IPS-20b (cell line): ENCODE measurements around the gene SMPD1.
"Not testable (repeated sequence)": the region's sequence is repeated elsewhere in the genome, so short reads cannot be mapped to it uniquely, and the experiment has no call there.

Source experiments
- H3K27ac ChIP-seq: one replicate; pipeline ENCODE4 v1.5.1; 2013; ENCODE audit warnings: low read length
- H3K27me3 ChIP-seq: 2 replicates; pipeline ENCODE4 v1.6.1; 2013; ENCODE audit warnings: mild to moderate bottlenecking, low read length, inconsistent platforms; ENCODE audit not compliant: insufficient read depth
- H3K36me3 ChIP-seq: 2 replicates; pipeline ENCODE4 v1.6.1; 2013; ENCODE audit warnings: low read depth, mild to moderate bottlenecking, inconsistent platforms, low read length, moderate library complexity; ENCODE audit not compliant: insufficient read depth
- H3K4me1 ChIP-seq: 2 replicates; pipeline ENCODE4 v1.6.1; 2013; ENCODE audit warnings: mild to moderate bottlenecking, control low read depth, inconsistent platforms, low read length, moderate library complexity; ENCODE audit not compliant: insufficient read depth
- H3K4me3 ChIP-seq: 2 replicates; pipeline ENCODE4 v1.5.1; 2013; ENCODE audit warnings: mild to moderate bottlenecking, low read length, inconsistent platforms
- H3K9ac ChIP-seq: 2 replicates; pipeline ENCODE4 v1.6.1; 2013; ENCODE audit warnings: low read depth, mild to moderate bottlenecking, inconsistent platforms, low read length, moderate library complexity
- H3K9me3 ChIP-seq: 2 replicates; pipeline ENCODE4 v1.6.1; 2013; ENCODE audit warnings: mild to moderate bottlenecking, low read depth, low read length, inconsistent platforms; ENCODE audit not compliant: insufficient read depth

Gene SMPD1

DNA sequence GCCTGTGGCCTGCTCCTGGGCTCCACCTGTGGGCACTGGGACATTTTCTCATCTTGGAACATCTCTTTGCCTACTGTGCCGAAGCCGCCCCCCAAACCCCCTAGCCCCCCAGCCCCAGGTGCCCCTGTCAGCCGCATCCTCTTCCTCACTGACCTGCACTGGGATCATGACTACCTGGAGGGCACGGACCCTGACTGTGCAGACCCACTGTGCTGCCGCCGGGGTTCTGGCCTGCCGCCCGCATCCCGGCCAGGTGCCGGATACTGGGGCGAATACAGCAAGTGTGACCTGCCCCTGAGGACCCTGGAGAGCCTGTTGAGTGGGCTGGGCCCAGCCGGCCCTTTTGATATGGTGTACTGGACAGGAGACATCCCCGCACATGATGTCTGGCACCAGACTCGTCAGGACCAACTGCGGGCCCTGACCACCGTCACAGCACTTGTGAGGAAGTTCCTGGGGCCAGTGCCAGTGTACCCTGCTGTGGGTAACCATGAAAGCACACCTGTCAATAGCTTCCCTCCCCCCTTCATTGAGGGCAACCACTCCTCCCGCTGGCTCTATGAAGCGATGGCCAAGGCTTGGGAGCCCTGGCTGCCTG is 1.4 kb downstream of the SMPD1 start:
- H3K27me3 ChIP-seq = peaks cover 7% of the 10 kb centered on the region
- no peak overlapping the region for H3K9ac ChIP-seq
- H3K27ac ChIP-seq = no peak overlapping the region
- no peak overlapping the region for H3K4me3 ChIP-seq
- no peaks in the 10 kb centered on the region; the same call in 1 of the 2 replicates for H3K4me1 ChIP-seq
- H3K9me3 ChIP-seq = no peaks in the 10 kb centered on the region
- no peaks in the 10 kb centered on the region for H3K36me3 ChIP-seq

DNA sequence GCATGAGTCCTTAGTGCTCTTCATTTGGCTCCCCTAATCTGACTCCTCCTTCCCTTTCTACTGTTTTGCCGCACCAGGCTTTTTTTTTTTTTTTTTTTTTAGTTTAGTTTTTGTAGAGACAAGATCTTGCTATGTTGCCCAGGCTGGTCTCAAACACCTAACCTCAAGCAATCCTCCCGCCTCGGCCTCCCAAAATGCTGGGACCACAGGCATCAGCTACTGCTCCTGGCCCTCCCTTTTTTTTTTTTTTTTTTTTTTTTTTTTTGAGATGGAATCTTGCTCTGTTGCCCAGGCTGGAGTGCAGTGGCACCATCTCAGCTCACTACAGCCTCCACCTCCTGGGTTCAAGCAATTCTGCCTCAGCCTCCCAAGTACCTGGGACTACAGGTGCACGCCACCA is 2.0 kb downstream of the SMPD1 start:
- not testable (repeated sequence) for H3K9me3 ChIP-seq, H3K36me3 ChIP-seq, H3K27me3 ChIP-seq

DNA sequence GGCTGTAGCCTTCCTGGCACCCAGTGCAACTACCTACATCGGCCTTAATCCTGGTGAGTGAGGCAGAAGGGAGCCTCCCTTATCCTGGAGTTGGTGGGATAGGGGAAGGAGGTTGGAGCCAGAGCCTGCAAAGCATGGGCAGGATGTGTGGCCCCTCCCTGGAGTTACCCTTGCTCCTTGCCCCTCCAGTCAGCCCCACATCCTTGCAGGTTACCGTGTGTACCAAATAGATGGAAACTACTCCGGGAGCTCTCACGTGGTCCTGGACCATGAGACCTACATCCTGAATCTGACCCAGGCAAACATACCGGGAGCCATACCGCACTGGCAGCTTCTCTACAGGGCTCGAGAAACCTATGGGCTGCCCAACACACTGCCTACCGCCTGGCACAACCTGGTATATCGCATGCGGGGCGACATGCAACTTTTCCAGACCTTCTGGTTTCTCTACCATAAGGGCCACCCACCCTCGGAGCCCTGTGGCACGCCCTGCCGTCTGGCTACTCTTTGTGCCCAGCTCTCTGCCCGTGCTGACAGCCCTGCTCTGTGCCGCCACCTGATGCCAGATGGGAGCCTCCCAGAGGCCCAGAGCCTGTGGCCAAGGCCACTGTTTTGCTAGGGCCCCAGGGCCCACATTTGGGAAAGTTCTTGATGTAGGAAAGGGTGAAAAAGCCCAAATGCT is 3.9 kb downstream of the SMPD1 start:
- H3K9ac ChIP-seq = no peak overlapping the region
- H3K4me3 ChIP-seq = no peak overlapping the region
- H3K36me3 ChIP-seq = no peaks in the 10 kb centered on the region
- H3K4me1 ChIP-seq = no peaks in the 10 kb centered on the region; the same call in 1 of the 2 replicates
- peaks cover 7% of the 10 kb centered on the region for H3K27me3 ChIP-seq
- H3K9me3 ChIP-seq = no peaks in the 10 kb centered on the region
- no peak overlapping the region for H3K27ac ChIP-seq

More for the DNA sequence above, 2.0 kb downstream of the SMPD1 start:
- H3K9ac ChIP-seq, H3K27ac ChIP-seq, H3K4me3 ChIP-seq, H3K4me1 ChIP-seq: not testable (repeated sequence)

DNA sequence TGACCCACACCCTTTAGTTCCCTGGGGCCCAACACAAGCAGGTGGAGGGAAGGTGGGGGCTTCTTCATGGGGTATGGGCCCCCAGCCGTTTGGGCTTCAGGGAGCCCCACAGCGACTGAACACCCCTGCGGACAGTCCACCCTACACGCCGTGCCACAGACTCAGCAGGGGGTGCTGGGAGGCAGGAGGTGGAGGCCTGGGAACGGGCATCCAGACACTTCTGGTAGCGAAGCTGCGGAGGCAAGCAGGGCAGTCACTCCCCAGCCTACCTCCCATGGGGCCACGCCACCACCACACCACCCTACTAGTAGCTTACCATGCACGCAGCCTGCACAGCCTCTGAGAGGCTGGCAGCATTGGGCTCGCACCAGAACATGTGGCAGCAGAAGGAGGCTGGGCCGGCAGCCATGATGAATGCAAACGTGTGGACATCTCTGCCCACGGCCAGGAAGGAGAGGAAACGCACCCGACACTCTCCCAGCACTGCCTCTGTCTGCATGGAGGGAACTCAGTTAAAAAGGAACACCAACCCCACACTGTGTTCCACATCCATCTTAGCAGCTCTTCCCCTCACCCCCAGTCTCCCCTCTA is 5.3 kb downstream of the SMPD1 start:
- Histone ChIP-seq H3K27ac (no peak overlapping the region), H3K4me1 (no peaks in the 10 kb centered on the region), H3K36me3 (no peaks in the 10 kb centered on the region), H3K4me3 (no peak overlapping the region), H3K27me3 (peaks cover 7% of the 10 kb centered on the region), H3K9ac (no peak overlapping the region), H3K9me3 (no peaks in the 10 kb centered on the region)

DNA sequence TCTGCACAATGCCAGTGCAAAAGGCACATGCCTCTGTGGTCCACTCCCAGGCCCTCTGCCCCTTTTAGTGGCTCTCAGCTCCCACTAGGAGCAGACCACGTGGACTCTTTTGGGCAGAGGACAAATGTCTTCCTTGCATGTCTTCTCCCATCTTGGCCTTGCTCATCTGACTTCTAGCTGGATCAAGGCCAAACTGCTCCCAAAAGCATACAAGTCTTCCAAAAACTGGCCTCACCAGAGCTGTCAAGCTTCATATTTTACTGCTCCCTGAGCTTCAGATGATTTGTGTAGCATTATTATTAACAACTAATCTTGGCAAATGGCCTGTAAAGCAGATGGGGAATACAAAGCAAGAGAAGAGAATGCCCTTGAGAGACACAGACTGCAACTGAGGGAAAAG is 6.9 kb downstream of the SMPD1 start:
- Histone ChIP-seq H3K4me3 (no peak overlapping the region), H3K4me1 (no peaks in the 10 kb centered on the region), H3K9me3 (no peaks in the 10 kb centered on the region), H3K9ac (no peak overlapping the region), H3K36me3 (0 out of 2 replicates have a peak, but pooled peaks cover 5% of the 10 kb centered on the region), H3K27ac (no peak overlapping the region), H3K27me3 (no peaks in the 10 kb centered on the region)

DNA sequence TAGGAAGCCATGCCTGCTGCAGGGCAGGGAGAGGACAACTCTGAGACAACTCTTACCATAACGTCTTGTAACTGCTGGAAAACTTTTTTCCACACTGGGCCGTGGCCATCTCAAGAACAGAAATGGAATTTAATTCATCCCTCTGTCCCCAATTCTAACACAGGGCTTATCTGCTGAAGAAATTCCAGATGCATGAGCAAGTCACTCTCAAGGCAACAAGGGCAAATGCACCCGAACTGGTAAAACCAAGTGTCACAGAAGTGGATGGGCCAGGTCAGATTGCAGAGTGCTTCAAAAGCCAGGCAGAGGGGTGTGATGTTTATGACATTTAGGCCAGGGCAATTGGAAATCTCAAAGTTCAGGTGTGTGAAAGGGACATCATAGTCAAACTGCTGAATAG is 7.4 kb downstream of the SMPD1 start:
- Histone ChIP-seq H3K27me3 (no peaks in the 10 kb centered on the region), H3K9ac (no peak overlapping the region), H3K36me3 (0 out of 2 replicates have a peak, but pooled peaks cover 5% of the 10 kb centered on the region), H3K4me1 (no peaks in the 10 kb centered on the region), H3K9me3 (no peaks in the 10 kb centered on the region), H3K4me3 (no peak overlapping the region), H3K27ac (no peak overlapping the region)

DNA sequence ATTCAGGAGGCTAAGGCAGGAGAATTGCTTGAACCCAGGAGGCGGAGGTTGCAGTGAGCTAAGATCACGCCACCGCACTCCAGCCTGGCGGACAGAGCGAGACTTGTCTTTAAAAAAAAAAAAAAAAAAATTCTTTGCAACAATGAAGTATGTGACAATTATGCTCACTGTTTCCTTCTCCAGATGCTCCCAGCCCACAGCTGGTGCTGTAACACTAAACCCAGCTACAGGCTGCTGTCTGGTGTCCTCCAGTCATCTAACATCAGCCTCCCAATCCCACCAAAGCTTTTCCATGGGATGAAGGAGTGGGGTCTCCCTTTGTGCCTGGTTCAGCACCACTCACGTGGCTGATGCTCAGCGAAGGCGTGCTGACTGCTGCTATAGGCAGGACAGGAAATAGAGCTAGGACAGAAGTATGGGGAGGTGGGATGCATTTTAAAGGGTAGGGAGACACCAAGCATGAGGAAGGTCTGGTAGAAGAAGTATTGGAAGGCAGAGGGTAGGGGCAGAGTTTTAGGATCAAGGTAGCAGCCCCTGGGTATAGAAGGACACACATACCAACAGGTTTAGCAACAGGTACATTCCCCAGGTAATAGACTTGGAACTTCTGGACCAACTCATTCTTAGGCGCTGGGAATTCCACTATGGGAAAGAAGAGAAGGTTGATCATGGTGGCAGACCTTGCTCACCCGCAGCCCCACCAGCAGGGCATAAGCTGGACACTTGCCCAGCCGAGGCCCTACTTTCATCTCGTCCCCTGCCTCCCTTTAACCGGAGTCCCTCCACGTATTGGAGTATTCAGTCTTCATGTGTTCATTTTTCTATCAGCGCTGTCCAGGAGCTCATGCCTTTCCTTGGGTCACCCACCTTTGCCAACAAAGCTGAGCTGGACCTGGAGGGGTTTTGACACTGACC is 10.4 kb downstream of the SMPD1 start:
- Histone ChIP-seq H3K9ac (no peak overlapping the region), H3K9me3 (no peaks in the 10 kb centered on the region), H3K4me3 (no peak overlapping the region), H3K36me3 (0 out of 2 replicates have a peak, but pooled peaks cover 5% of the 10 kb centered on the region), H3K4me1 (peaks cover 8% of the 10 kb centered on the region; the same call in 1 of the 2 replicates), H3K27ac (no peak overlapping the region), H3K27me3 (no peaks in the 10 kb centered on the region)

DNA sequence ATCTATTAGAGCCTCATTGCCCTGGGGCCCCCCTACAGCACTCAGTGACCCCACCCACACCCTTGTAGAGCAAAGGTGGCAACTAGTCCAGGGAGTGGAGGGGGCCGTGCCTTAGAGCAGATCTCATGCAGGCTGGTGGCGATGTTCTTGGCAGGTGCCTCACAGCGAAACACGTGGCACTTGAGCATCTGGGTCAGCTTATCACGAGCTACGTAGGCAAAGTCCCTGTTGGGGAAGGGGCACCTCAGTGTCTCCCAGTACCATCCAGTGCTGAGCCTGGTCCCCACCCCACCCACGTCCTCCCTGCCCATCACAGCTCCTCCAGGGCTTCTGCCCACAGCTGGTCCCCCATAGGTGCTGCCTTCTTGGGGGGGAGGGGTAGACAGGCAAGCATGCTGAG is 11.2 kb downstream of the SMPD1 start:
- Histone ChIP-seq H3K27ac (no peak overlapping the region), H3K4me3 (no peak overlapping the region), H3K27me3 (no peaks in the 10 kb centered on the region), H3K36me3 (0 out of 2 replicates have a peak, but pooled peaks cover 5% of the 10 kb centered on the region), H3K4me1 (peaks cover 8% of the 10 kb centered on the region; the same call in 1 of the 2 replicates), H3K9ac (no peak overlapping the region), H3K9me3 (no peaks in the 10 kb centered on the region; the same call in 1 of the 2 replicates)

DNA sequence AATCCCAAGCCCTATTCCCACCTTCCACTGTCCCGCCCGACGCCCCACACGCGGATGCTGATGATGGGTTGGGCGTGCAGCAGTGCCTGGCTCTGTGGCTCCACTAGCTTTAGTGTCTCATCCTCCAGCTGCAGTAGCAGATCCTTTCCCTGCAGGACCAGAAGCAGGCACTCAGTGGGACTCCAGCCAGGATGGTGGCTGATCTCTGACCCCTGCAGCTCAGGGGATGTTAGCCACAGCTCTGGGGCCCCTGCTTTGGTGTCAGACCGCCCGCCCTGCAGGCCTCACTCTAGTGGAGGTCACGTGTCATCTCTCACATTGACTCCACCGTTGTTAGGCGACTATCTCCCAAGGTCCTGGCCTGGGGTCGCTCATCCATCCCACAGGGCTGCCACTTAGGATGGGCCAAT is 11.8 kb downstream of the SMPD1 start:
- no peak overlapping the region for H3K27ac ChIP-seq

DNA sequence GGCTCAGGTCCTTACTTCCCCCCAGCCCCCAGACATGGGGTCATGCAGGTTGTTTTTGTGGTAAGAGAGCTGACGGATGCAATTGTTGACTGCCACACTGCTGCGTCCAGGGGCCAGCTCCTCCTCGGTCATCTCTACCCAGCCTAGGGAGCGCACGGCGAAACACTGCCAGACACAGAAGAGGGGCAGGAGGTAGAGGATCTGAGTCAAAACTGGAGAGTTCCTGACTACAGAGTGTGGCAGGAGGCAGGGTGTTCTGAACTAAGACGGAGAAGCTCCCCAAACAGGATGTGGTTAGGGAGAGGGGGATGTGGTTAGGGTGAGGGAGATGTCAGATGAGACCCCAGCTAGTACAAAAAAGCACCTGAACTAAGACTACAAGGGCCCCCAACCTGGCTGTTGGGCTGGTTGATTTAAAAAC is 12.3 kb downstream of the SMPD1 start:
- Histone ChIP-seq H3K4me1 (peaks cover 8% of the 10 kb centered on the region; the same call in 1 of the 2 replicates), H3K27me3 (no peaks in the 10 kb centered on the region), H3K4me3 (no peak overlapping the region), H3K27ac (no peak overlapping the region), H3K36me3 (0 out of 2 replicates have a peak, but pooled peaks cover 5% of the 10 kb centered on the region), H3K9me3 (no peaks in the 10 kb centered on the region; the same call in 1 of the 2 replicates), H3K9ac (no peak overlapping the region)

More for the DNA sequence above, 11.8 kb downstream of the SMPD1 start:
- Histone ChIP-seq H3K4me1 (peaks cover 8% of the 10 kb centered on the region; the same call in 1 of the 2 replicates), H3K27me3 (no peaks in the 10 kb centered on the region), H3K36me3 (0 out of 2 replicates have a peak, but pooled peaks cover 5% of the 10 kb centered on the region), H3K9me3 (no peaks in the 10 kb centered on the region; the same call in 1 of the 2 replicates), H3K4me3 (no peak overlapping the region), H3K9ac (no peak overlapping the region)

DNA sequence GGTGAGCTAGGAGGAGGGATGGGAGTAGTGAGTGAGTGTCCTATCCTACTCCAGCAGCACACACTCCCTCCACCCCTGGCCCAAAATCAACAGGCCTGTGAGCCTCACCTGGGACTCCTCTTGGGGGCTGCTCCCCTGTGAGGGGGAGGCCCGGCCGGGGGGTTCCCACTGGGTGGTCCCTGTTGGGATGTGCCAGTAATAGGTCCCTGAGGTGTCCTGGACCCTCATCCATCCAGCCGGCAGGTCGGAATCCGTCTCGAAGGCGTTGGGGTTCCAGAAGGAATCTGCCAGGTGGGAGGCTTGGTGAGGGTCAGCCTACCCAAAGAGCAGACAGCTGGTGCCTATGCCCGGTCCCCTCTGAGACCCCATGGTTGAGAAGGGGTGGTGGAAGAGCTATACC is 13.3 kb downstream of the SMPD1 start:
- Histone ChIP-seq H3K36me3 (0 out of 2 replicates have a peak, but pooled peaks cover 5% of the 10 kb centered on the region), H3K4me1 (peaks cover 8% of the 10 kb centered on the region; the same call in 1 of the 2 replicates), H3K9me3 (no peaks in the 10 kb centered on the region; the same call in 1 of the 2 replicates), H3K27me3 (no peaks in the 10 kb centered on the region), H3K9ac (no peak overlapping the region), H3K27ac (no peak overlapping the region), H3K4me3 (no peak overlapping the region)
